GM18868 (cell line): Measurements from ENCODE around the gene GRAP.
A peak's percentile ranks its signal among the peaks of the same experiment; 100 is the strongest.
"Not testable (repeated sequence)": the region's sequence is repeated elsewhere in the genome, so short reads cannot be mapped to it uniquely, and the experiment has no call there.

Experiments used
- ATAC-seq: cut with Tn5 transposase; IDR thresholded peaks from one replicate; pipeline ENCODE4 v1.9.1; 2021; ENCODE audit warnings: mild to moderate bottlenecking, moderate library complexity; ENCODE audit not compliant: unreplicated experiment

The GRAP gene

GRCh38 chr17:19043032-19043431 is 3.7 kb downstream of the GRAP start:
- ATAC-seq = not testable (repeated sequence)

- ATAC-seq = not testable (repeated sequence)
Measured at GRCh38 chr17:19042369-19042768, 4.4 kb downstream of the GRAP start.

- not testable (repeated sequence) for ATAC-seq
Measured at GRCh38 chr17:19041871-19042270, 4.9 kb downstream of the GRAP start.

GRCh38 chr17:19040350-19040749 is 6.4 kb downstream of the GRAP start:
- not testable (repeated sequence) for ATAC-seq

GRCh38 chr17:19038730-19039129 is 8.0 kb downstream of the GRAP start:
- peak; percentile 23 for ATAC-seq

- not testable (repeated sequence) for ATAC-seq
Measured at GRCh38 chr17:19038007-19038406, 8.8 kb downstream of the GRAP start.

- not testable (repeated sequence) for ATAC-seq
Measured at GRCh38 chr17:19037547-19037946, 9.2 kb downstream of the GRAP start.

GRCh38 chr17:19036186-19036585 is 10.6 kb downstream of the GRAP start:
- peak; percentile 31 for ATAC-seq

GRCh38 chr17:19032377-19032988 is 14.3 kb downstream of the GRAP start:
- peak; percentile 59 for ATAC-seq

GRCh38 chr17:19031729-19032128 is 15.0 kb downstream of the GRAP start:
- not testable (repeated sequence) for ATAC-seq

GRCh38 chr17:19030771-19031449 is 15.8 kb downstream of the GRAP start:
- not testable (repeated sequence) for ATAC-seq

GRCh38 chr17:19029740-19030139 is 17.0 kb downstream of the GRAP start:
- not testable (repeated sequence) for ATAC-seq

GRCh38 chr17:19028671-19029070 is 18.1 kb downstream of the GRAP start:
- ATAC-seq = not testable (repeated sequence)

- no peak for ATAC-seq
Measured at GRCh38 chr17:19024101-19025078, 22.4 kb downstream of the GRAP start.

- ATAC-seq = no peak
Measured at GRCh38 chr17:19023209-19023999, 23.4 kb downstream of the GRAP start.

- ATAC-seq = no peak
Measured at GRCh38 chr17:19022747-19023146, 24.0 kb downstream of the GRAP start.

- ATAC-seq = no peak
Measured at GRCh38 chr17:19022128-19022527, 24.6 kb downstream of the GRAP start.

- ATAC-seq = no peak
Measured at GRCh38 chr17:19021622-19022083, 25.1 kb downstream of the GRAP start.

GRCh38 chr17:19021011-19021621 is 25.6 kb downstream of the GRAP start:
- ATAC-seq = not testable (repeated sequence)

- ATAC-seq = no peak
Measured at GRCh38 chr17:19020016-19020415, 26.7 kb downstream of the GRAP start.
